Activated T-helper 9 cell treated with anti-CD3 and anti-CD28 coated beads, Interleukin-2, amount 50 U/mL, for 16 hours (primary cell): ENCODE data around the gene SETDB1.
A peak's percentile ranks its signal among the peaks of the same experiment; 100 is the strongest.

Experiments used
- DNase-seq: peaks from one replicate; pipeline ENCODE4 v3.0.0-alpha.2; 2020; ENCODE audit warnings: low read depth

The SETDB1 gene

GRCh38 chr1:150976401-150976821 lies 50.2 kb downstream of the SETDB1 start:
- DNase-seq = no peak

DNA sequence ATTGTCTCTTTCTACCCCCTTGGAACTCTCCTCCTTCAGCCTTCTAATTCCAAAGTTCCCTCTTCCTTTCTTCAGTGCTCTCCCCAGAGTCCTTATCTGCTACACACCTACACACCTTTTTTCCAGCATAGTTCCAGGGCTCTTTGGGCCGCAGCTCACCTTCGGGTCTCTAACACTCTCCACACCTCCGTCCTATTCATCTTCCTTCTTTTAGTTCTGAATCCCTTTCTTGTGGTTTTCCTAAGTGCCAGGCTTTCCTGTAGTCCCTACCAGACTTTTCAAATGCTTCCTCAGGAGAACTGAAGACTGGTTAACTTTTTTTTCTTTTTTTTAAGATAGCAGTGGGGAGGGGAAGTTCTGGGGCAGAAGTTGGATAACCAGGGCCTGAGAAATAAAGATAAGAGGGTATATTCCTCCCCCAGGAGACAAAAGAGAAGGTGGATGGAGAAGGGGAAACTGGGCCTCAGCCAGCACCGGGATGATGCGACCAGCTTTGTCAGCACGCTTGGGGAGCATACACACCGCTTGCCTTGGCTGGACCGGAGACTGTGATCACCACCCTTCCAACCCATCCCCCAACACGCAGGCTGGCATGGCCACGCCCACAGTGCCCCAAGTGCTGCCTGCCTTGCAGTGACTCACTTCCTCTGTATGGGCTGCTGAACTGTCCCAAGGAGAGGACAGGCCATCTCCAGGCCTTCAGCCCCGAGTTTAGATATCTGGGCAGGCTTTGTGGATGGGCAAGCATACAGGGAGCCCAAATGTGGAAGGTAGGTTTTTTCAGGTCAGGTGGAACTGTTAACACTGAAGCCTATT lies 50.9 kb downstream of the SETDB1 start:
- peak; percentile 60 for DNase-seq

DNA sequence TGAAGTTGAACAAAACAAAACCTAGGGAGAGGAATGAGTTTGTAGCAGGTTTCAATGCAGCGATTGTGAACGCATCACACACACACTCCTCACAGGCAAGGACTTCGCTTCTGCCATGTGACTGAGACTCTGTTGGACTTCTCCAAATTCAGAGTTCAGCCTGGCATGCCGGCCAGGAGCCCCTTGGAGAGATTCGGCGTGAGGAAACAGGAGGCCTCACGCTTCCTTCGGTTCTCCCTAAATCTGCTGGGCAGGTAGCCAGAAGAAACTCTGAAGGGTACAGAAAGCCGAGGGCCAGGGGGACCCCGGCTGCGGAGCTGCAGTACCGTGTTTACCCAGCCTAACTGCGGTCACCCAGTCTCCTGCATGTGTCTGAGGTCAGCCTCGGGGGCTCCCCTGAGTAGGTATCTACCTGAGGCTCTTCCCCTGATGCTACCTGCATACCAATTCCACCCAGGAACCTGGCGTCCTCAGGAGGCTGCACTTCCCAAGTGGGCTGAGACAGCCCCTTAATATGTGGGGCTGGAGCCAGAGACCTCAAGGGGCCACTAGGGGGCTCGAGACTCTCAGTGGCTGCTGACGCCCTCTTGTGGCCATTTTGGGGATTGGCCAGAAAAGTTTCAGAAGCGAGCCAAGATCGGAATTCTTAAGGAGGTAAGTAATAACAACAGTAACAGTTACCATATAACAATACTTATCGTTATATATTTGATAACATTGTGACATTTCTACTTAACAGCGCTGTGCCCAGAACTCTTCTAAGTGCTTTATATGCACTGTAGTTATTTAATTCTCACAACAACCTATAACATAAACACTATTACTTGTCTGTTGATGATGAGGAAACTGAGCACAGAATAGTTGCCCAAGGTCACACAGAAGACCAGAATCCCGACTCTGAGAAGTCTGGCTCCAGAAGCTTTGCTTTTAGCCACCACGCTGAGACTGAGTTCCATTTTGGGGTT lies 53.2 kb downstream of the SETDB1 start:
- peak; percentile 80 for DNase-seq

- DNase-seq = no peak
These were observed 55.1 kb downstream of the SETDB1 start for GRCh38 chr1:150981177-150981804.

- DNase-seq = no peak
These were observed 55.9 kb downstream of the SETDB1 start, which contains the start of gene ANXA9 for GRCh38 chr1:150981805-150982712. ANXA9 (plus strand) TSS chr1:150982292; CDS start chr1:150983106, 814 bp downstream.

GRCh38 chr1:150985179-150985825 lies 59.1 kb downstream of the SETDB1 start:
- no peak for DNase-seq

GRCh38 chr1:150987924-150988323 lies 61.8 kb downstream of the SETDB1 start:
- no peak for DNase-seq

GRCh38 chr1:150992626-150993025 lies 66.5 kb downstream of the SETDB1 start:
- DNase-seq = no peak

GRCh38 chr1:150994248-150994647 lies 68.1 kb downstream of the SETDB1 start:
- no peak for DNase-seq

GRCh38 chr1:150995460-150995859 lies 69.3 kb downstream of the SETDB1 start:
- no peak for DNase-seq

GRCh38 chr1:150995896-150996295 lies 69.7 kb downstream of the SETDB1 start:
- no peak for DNase-seq

DNA sequence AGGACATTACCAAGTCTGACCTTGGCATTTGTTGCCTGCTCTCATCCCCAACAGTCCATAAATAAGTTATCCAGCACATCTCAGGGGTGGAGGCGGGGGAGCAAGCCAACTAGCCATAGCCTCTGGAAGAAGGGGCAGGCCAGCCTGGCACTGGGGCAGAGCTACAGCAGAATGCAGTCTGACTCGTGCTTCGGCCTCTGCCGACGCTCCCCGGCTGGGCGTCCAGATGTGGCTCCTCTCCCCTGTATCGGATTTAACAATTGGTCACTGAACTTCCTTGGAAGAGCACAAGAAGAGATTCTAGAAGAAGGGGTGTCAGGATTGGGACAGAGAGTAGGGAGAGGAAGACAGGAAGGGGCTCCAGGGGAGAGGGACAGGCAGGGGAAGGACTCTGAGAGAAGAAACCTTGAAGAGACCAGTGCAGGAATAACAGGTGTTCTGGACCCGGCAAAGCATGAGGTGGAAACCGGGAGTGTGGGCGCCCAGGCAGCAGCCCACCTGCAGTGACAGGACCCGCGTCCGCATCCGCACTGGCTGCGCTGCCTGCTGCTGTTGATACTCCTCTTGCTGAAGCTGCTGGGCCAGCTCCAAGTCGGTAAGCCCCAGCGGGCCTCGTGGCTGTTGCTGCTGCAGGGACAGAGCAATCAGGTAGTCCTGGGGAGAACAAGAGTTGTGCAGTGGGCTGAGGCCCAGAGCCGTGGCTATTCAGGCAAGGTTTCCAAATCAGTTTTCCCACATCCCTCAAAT lies 71.1 kb downstream of the SETDB1 start:
- no peak for DNase-seq

GRCh38 chr1:150997949-150998348 lies 71.8 kb downstream of the SETDB1 start:
- no peak for DNase-seq

- no peak for DNase-seq
These were observed 73.0 kb downstream of the SETDB1 start for GRCh38 chr1:150999051-150999674.

- DNase-seq = no peak
These were observed 73.8 kb downstream of the SETDB1 start for GRCh38 chr1:150999926-151000325.

DNA sequence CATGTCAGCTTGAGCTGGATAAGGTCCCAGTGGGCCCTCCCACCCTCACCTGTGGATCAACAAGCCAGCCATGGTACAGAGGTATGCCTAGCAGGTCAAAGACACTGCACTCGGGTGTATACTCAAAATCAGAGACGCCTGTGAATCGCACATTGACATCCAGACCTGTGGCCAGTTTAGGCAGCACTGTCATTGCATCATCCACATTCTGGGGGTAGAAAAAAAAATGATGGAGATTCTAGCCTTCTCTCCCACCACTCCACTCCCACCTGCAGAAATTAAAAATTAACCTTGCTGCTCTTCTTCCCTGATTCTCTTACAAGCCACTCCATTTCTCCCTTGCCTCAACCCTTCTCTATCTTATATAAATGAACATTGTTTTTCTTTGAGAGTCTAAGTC lies 74.2 kb downstream of the SETDB1 start:
- DNase-seq = no peak

DNA sequence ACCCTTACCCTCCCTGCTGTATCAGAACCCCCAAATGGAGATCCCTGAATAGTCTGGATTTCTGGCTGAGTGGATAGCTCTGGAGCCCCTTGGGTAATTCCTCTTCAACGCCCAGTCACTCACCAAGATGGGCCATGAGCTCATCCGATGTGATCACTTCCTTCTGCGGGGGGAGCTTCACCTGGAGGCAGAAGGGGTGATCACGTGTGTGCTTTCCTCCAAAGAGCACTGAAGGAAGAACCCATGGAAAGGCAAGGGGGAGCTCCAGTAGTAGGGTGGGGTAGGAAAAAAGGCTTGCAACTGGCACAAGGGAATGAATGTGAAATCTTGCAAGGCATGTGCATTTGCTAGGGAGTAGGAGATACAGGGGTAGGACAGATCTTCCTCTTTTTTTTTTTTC lies 75.4 kb downstream of the SETDB1 start:
- DNase-seq = no peak

GRCh38 chr1:151002051-151002450 lies 75.9 kb downstream of the SETDB1 start:
- DNase-seq = no peak

DNA sequence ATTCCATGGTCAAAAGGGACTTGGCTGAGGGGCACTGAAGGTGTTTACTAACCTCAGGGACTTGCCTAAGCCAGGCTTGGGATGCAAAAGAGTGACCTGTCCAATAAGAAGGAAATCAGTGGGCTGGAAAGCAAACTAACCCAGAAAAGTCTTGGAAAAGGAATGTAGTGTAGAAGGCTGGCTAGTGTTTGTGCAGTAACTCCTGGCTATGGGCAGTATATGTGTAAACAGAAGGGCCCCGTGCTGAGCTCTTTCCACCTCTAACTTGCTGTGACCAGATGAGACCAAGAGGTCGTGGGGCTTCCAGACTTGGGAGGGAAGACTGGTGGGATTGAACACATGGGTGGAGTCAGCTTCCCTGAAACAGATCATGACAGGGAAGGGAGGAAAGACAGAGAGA lies 76.4 kb downstream of the SETDB1 start:
- DNase-seq = no peak

DNA sequence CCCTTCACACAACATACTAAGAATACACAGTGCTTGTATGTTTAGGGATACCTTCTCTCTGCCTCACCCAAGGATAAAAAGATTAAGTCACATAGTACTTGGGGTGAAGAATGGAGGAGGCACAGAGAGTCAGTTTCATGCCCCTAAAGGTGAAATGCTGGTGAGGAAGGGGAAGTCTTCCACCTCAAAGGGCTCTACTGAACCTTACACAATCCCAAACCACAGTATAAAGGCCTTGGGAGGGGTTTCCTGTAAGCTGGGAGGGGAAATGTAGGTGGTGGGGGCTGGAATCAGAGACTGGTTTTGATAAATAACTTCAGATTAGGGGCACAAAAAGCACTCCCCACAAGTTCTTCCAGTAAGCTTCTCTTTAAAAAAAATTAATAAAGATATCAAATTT lies 77.0 kb downstream of the SETDB1 start:
- no peak for DNase-seq
